A673 (cell line): ENCODE results near the gene MLPH.

ENCODE experiments used
- CTCF ChIP-seq: fragments of 300-800, 200-600 bp; sonication (generic); conservative IDR thresholded peaks from 2 replicates; pipeline ENCODE4 v1.5.1; 2017; ENCODE audit warnings: low read depth, mild to moderate bottlenecking, antibody characterized with exemption, low read length, moderate library complexity, mixed read lengths
- EZH2 ChIP-seq: fragments of 200-600 bp; sonication (generic); IDR thresholded peaks from 2 replicates; pipeline ENCODE4 v1.6.1; 2017; ENCODE audit warnings: borderline replicate concordance, low read depth, mild to moderate bottlenecking, mixed read lengths, antibody characterized with exemption, low read length; ENCODE audit not compliant: poor library complexity, severe bottlenecking

- TF ChIP-seq CTCF (no peak), EZH2 (no peak)
These were observed 40.7 kb upstream of the MLPH start for GRCh38 chr2:237446338-237446665.
